ENCODE data around the gene MST1R. TPM values are rescaled to one million over a fixed set of nuclear protein-coding genes. Genes with fewer than 3 reads are reported as not detected.
A peak's percentile ranks its signal among the peaks of the same experiment; 100 is the strongest.

MST1R gene
- total and polyA plus RNA-seq, 2 of the 4 experiments (the other 2 are of a cell fraction), result under 0.01 to 0.14 TPM

DNA sequence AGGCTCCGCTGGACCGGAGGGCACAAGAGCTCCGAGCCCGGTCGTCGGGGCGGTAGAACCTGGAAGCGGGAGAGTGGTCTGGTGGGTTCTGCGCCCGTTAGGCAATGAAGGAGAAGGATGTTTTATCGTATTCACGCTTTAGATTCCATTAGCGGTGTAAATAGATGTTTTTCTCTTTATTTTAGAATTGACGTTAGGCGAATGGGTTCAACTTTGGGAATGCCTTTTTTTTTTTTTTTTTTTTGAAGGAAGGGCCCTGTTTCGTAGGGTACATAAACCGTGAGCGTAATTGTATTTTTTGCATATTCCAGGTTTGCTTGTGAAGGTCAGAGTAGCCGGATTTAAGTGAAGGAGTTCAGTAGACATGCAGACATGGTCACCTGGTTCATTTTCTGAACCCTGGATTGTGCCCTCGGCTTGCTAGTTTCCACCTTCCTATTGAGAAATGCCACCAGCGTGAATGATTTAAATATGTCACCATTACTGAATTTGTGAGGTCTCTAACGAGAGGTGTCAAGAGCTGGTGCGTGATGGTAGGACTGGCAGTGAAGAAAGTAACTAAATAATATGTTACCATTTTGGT is 37.1 kb upstream of the MST1R start:
- POLR2A ChIA-PET (ENCODE audit: unreplicated experiment), result interaction anchor here (0.6 to 1.2 kb wide), 2 partner anchors 11 to 150 kb away, joined by 4 read pairs; partner anchors contain the start of gene MON1A

More for the DNA sequence above, 37.1 kb upstream of the MST1R start:
- Histone ChIP-seq H3K9me1 (ENCODE audit: insufficient read depth, low read length) (peaks cover 7% of the 10 kb centered on the region), H3K79me1 (ENCODE audit: low read depth in 1 of 2, low read length in 2 of 2) (peaks cover 4 to 25% of the 10 kb centered on the region in 2 experiments; a peak in 2 of 4 replicates), H2BK20ac (ENCODE audit: low read depth, low read length) (no peak overlapping the region), H3K14ac (replicated peaks; ENCODE audit: low read depth, low read length) (peak overlapping the region; percentile 89), H3K36me3 (ENCODE audit: control insufficient read depth, insufficient read depth, low read length) (no peaks in the 10 kb centered on the region; the same call in 1 of the 2 replicates), H4K91ac (ENCODE audit: insufficient read depth, low read depth, low read length) (no peak overlapping the region; the same call in 1 of the 2 replicates), H3K23ac (ENCODE audit: low read depth, low read length) (peak overlapping the region; percentile 96), H2AK5ac (ENCODE audit: low read depth, low read length) (peak overlapping the region; percentile 77), H3K4me3 (ENCODE audit: insufficient read depth, low read depth, low read length) (peak overlapping the region; percentile 80), H2BK120ac (ENCODE audit: low read depth, low read length) (peak overlapping the region; percentile 20; the same call in 1 of the 2 replicates), H4K20me1 (ENCODE audit: insufficient read depth, low read length) (peaks cover 36% of the 10 kb centered on the region), H4K8ac (ENCODE audit: low read depth in 2 of 2, low read length in 2 of 2) (peak overlapping the region; percentile 38 to 67; a peak in 2 of 4 replicates), H3K9ac (ENCODE audit: low read depth, low read length) (peak overlapping the region; percentile 97), H2AFZ (replicated peaks; ENCODE audit: low read length, poor library complexity) (peak overlapping the region; percentile 97), H3K27ac (ENCODE audit: insufficient read depth, low read length) (peak overlapping the region; percentile 93), H3K27me3 (ENCODE audit: control insufficient read depth, insufficient read depth, low read length) (no peaks in the 10 kb centered on the region), H3K9me3 (ENCODE audit: control insufficient read depth, insufficient read depth, low read length) (no peaks in the 10 kb centered on the region), H3K4me2 (ENCODE audit: low read depth, low read length) (peak overlapping the region; percentile 100), H3K4ac (ENCODE audit: low read depth, low read length) (peak overlapping the region; percentile 80), H4K5ac (ENCODE audit: low read depth, low read length) (peak overlapping the region; percentile 73), H2AK9ac (replicated peaks; ENCODE audit: low read depth, low read length, poor library complexity) (peak overlapping the region; percentile 94), H3K18ac (ENCODE audit: low read depth, low read length) (peak overlapping the region; percentile 69; the same call in 1 of the 2 replicates), H3K4me1 (ENCODE audit: control insufficient read depth, insufficient read depth, low read length) (peaks cover 4% of the 10 kb centered on the region; the same call in 1 of the 2 replicates), H2BK5ac (ENCODE audit: low read depth, low read length, poor library complexity, severe bottlenecking) (peak overlapping the region; percentile 68), H2BK15ac (ENCODE audit: low read depth, low read length) (no peak overlapping the region; the same call in 2 of the 3 replicates), H3K56ac (ENCODE audit: extremely low read depth, insufficient read depth, low read length) (peak overlapping the region; percentile 76)
- TF ChIP-seq CEBPB (IDR thresholded peaks at IDR 0.05; ENCODE audit: low read depth, low read length) (no peak), USF2 (IDR thresholded peaks at IDR 0.05; ENCODE audit: low read depth, low read length) (no peak), CHD1 (IDR thresholded peaks at IDR 0.05; ENCODE audit: low read depth, low read length) (no peak), NFE2L2 (IDR thresholded peaks at IDR 0.05; ENCODE audit: low read depth, low read length) (no peak), RFX5 (IDR thresholded peaks at IDR 0.05; ENCODE audit: low read depth, low read length) (no peak), BHLHE40 (IDR thresholded peaks at IDR 0.05; ENCODE audit: low read depth, low read length) (no peak), RCOR1 (IDR thresholded peaks at IDR 0.05; ENCODE audit: insufficient replicate concordance, low read length) (no peak)
- in situ Hi-C loops (cut with MboI; ENCODE audit: low sequenced_read_pairs), result no loop called here
- TSS peak; percentile 62 for BruUV-seq (replicated peaks)
- intact Hi-C loops (cut with micrococcal nuclease), result loop anchor here (5.0 kb wide), 1 partner anchor 147 kb away; the partner anchor contains the start of gene RBM5
- ATAC-seq (ENCODE audit: low read depth) (no peak), DNase-seq (no peak)
- dilution Hi-C loops (cut with HindIII; ENCODE audit: low sequenced_read_pairs, unreplicated experiment), result no loop called here
- 0% methylated on average over 7 of the region's 23 CpGs; no CpG with 5 or more reads in 1 of the 2 experiments for WGBS, 2 experiments (ENCODE audit: extremely low coverage in 2 of 2, insufficient read length in 1 of 2)
- CTCF ChIA-PET, result no interaction called here
